ENCODE data around the gene CSTF3.
"Not testable (repeated sequence)": the region's sequence is repeated elsewhere in the genome, so short reads cannot be mapped to it uniquely, and the experiment has no call there.

Gene CSTF3

GRCh38 chr11:33160136-33160535 lies 1.1 kb downstream of the CSTF3 start:
- DNase-seq = no peak

- not testable (repeated sequence) for DNase-seq
Measured at GRCh38 chr11:33159378-33159867, 1.9 kb downstream of the CSTF3 start.

- no peak for DNase-seq
Measured at GRCh38 chr11:33158596-33159275, 2.5 kb downstream of the CSTF3 start.

GRCh38 chr11:33157103-33158027 lies 3.9 kb downstream of the CSTF3 start:
- DNase-seq = no peak

DNA sequence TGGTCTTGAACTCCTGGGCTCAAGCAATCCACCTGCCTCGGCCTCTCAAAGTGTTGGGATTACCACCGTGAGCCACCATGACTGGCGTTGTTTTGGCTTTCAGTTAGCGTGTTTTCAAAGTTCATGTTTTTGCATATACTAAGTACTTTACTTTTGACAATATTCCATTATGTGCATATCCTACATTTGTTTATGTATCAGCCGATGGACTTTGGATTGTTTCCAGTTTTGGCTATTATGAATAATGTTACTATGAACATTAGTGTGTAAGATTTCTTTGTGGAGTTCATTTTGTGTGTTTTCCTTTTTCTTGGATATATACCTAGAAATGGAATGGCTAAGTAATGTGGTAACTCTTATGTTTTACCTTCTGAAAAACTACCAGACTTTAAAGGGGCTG lies 9.9 kb downstream of the CSTF3 start:
- no peak for DNase-seq

DNA sequence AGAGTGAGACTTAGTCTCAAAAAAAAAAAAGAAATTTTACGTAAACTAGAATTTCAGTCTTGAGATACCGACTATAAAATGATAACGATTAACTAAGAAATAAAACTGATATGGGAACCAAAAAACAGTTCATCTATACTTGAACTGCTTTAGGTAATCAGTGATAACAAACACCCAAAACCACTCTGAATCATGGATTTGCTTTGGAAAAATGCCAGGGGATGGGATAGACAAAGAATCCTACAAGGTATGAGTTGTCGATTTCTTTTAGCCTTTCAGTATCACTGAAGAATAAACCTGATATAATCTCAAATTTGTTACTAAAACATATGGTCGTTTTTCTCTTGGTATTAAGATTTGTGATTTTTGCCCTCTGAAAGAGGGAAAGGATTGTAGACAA lies 13.7 kb downstream of the CSTF3 start:
- DNase-seq = no peak

- DNase-seq = no peak
Measured at GRCh38 chr11:33135768-33136443, 25.4 kb downstream of the CSTF3 start.

DNA sequence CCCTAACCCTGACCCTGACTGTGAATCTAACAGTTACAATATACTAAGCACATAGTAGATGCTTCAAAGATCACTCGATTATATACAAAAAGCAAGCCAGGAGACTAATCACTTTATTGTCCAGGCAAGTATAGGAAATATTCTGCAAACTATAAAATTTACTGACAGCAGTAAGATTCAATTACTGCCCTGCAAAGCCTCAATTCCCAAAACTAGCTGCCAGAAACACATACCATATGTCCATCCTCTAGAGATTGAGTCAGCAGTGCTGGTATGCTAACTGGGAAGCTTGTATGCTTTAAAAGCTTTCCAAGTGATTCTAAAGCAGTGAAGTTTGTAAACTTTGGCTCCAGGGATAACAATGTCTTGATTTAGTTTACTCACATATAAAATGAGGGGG lies 26.1 kb downstream of the CSTF3 start:
- no peak for DNase-seq

DNA sequence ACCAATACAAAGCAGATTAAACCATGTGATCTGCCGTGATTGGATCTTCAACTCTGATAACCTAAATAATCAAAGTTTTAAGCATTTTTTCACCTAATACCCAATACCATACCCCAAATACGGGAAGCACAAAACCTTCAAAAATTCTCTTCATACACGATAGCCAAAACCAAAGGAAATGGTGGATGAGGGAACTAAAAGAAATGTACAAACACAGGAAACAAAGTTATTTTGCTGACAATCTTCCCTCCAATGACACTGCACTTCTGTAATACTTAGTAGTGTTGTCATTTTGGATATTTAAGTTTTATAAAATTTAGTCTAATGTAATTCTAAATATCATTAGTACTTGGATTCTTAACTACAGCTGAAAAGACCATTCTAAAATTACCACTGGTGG lies 27.0 kb downstream of the CSTF3 start:
- no peak for DNase-seq

DNA sequence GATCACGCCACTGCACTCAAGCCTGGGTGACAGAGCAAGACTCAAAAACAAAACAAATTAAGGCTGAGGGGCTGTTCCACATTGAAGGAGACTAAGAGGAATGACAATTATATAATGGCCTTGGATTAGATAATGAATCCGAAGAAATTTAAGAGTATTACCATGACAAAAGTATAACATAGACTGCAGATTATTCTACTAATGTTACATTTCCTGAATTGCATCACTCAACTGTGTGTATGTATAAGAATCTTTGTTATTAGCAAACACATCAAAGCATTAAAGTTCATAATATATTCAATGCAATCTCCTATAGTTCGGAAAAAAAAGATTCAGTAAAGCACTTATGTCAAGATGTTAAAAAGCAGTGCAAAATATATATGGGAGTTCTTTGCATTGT lies 27.5 kb downstream of the CSTF3 start:
- no peak for DNase-seq

- DNase-seq = no peak
Measured at GRCh38 chr11:33132510-33132909, 28.8 kb downstream of the CSTF3 start.

- no peak for DNase-seq
Measured at GRCh38 chr11:33128739-33129138, 32.5 kb downstream of the CSTF3 start.

GRCh38 chr11:33125611-33126010 lies 35.7 kb downstream of the CSTF3 start:
- no peak for DNase-seq

- DNase-seq = no peak
Measured at GRCh38 chr11:33125025-33125424, 36.3 kb downstream of the CSTF3 start.

DNA sequence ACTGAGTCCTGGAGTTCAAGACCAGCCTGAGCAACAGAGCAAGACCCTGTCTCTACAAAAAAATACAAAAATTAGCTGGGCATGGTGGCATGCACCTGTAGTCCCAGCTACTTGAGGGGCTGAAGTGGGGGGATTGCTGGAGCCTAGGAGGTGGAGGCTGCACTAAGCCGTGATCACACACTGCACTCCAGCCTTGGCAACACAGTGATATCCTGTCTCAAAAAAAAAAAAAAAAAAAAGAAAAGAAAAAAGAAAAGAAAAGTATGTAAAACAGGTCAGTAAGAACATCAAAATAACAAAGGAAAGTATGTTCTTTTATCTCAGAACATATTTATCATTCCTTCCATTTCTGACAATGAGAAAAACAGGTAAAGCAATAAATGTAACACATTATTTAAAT lies 38.6 kb downstream of the CSTF3 start:
- DNase-seq = not testable (repeated sequence)

- DNase-seq = no peak
Measured at GRCh38 chr11:33116535-33116934, 44.7 kb downstream of the CSTF3 start.

DNA sequence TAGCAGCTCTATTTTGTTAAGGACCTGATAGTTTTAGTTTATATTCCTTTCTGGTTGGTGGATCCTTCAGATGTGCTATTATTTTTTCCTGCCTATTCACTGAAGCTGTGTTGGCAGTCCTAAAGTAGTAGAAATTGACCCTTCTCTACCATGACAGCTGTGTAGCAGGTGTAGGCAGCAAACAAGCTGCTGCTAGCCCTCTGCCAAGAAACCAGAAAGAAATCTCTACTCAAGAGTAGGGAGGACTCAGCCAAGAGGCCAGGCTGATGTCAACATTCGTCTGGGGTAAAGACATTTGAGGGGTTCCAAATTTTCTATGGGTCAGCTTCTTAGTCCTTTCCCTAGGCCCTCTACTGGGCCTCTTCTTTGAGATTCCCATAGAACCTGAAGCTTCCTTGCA lies 51.2 kb downstream of the CSTF3 start:
- DNase-seq = no peak

DNA sequence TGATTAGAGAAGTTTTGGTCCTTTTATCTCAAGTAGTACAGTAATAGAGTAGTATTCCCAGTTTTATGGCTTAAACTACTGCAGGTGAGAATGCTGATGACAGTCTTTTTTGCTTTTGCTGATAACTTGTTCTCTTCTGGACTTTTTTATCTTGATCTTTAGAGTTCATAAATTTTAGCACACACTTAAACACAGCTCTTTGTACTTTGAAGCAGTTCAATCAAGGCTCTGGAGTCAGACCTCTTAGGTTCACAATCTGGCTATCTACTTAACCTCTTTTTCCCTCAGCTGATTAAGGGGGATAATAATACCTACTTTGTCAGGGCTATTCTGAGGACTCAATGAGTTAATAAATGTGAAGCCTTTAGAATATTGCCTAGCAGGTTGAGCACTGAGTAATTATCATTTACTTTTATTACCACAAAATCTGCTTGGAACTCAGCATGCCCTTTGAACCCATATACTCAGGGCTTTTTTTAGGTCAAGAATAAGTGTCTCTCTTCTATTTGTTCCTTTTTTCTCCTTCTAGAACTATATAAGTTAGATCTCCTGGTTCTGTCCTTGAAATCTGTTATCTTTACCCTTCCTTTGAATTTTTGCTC lies 51.9 kb downstream of the CSTF3 start:
- DNase-seq = no peak

GRCh38 chr11:33103836-33104235 lies 57.4 kb downstream of the CSTF3 start:
- no peak for DNase-seq

DNA sequence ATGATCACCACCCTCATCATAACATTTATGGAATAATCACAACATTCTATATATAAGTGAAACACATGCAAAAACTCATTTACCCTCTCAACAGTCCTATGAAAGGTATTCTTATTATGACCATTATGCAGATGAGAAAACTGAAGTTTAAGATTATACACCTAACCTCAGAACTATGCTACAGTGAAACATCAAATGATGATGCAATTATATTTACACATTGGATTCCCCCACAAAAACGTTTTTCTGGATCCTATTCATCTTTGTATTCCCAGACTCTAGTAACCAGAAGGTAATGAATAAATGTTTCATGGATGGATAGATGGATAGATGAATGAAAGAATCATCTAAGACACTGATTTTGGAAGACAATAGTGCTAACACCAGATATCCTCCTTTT lies 67.1 kb downstream of the CSTF3 start:
- DNase-seq = no peak

- no peak for DNase-seq
Measured at GRCh38 chr11:33089776-33090175, 71.5 kb downstream of the CSTF3 start.

- DNase-seq = no peak
Measured at GRCh38 chr11:33086017-33086416, 75.3 kb downstream of the CSTF3 start.

DNA sequence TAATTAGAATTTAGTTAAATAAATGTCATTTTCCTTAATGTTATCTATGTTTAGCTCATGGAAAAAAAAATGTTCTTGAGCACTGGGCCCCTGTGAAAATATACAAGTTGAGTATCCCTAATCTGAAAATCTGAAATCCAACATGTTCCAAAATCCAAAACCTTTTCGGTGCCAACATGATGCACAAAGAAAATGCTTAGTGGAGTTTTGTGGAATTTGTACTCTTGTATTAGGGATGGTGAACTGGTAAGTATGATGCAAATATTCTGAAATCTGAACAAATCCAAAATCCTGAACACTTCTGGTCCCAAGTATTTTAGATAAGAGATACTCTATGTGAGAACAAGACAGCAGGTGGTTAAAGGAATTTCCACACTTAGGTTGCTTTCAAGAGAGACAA lies 77.4 kb downstream of the CSTF3 start:
- no peak for DNase-seq

All from NCI-H2081 treated with DMSO at 0.1 percent for 48 hours (cell line).